ENCODE results near the gene SIDT1. TPM values are rescaled to one million over a fixed set of nuclear protein-coding genes. Genes with fewer than 3 reads are reported as not detected.
"Not testable (repeated sequence)": the region's sequence is repeated elsewhere in the genome, so short reads cannot be mapped to it uniquely, and the experiment has no call there.

SIDT1 gene
- total and polyA plus RNA-seq, 5 donors from 2014 or later = 13.6 to 59.9 (median 18.0) TPM

DNA sequence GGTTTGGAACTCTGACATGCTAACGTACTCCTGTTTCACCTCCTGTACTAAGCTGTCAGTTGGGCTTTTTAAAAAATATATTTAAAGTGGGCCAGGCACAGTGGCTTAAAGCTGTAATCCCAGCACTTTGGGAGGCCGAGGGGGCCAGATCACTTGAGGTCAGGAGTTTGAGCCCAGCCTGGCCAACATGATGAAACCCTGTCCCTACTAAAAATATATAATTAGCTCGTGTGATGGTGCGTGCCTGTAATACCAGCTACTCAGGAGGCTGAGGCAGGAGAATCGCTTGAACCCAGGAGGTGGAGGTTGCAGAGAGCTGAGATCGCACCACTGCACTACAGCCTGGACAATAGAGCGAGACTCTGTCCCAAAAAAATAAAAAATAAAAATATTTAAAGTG is 103.7 kb downstream of the SIDT1 start:
- not testable (repeated sequence) for H3K9me3 Mint-ChIP-seq; H3K9me3 ChIP-seq (ENCODE audit: control insufficient read depth in 2 of 2, low read length in 2 of 2); H3K27me3 ChIP-seq (ENCODE audit: control insufficient read depth, insufficient read depth, low read length); H3K27me3 Mint-ChIP-seq; H3K27ac Mint-ChIP-seq; ATAC-seq (ENCODE audit: low read depth in 2 of 2); H3K36me3 ChIP-seq (ENCODE audit: control insufficient read depth, insufficient read depth, low read length); H3K4me3 Mint-ChIP-seq; H3K36me3 Mint-ChIP-seq; H3K4me1 Mint-ChIP-seq; H3K27ac ChIP-seq (ENCODE audit: insufficient read depth, low read length, poor library complexity, severe bottlenecking); DNase-seq; H3K4me3 ChIP-seq (ENCODE audit: low read depth, low read length); H3K4me1 ChIP-seq (ENCODE audit: control insufficient read depth, insufficient read depth, low read length, poor library complexity, severe bottlenecking)

DNA sequence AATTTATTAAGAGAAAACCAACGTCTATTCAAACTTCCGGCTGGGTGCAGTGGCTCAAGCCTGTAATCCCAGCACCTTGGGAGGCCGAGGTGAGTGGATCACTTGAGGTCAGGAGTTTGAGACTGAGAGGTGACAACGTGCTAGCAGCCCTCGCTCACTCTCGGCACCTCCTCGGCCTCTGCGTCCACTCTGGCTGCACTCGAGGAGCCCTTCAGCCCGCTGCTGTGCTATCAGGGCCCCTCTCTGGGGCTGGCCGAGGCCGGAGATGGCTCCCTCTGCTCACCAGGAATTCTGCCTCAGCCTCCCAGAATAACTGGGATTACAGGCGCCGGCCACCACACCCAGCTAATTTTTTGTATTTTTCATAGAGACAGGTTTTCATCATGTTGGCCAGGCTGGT is 105.4 kb downstream of the SIDT1 start:
- H3K4me1 Mint-ChIP-seq = no peaks in the 10 kb centered on the region
- no peaks in the 10 kb centered on the region for H3K9me3 ChIP-seq (ENCODE audit: control insufficient read depth in 2 of 2, low read length in 2 of 2)
- no peak for DNase-seq
- ATAC-seq (ENCODE audit: low read depth in 2 of 2) = no peak
- no peaks in the 10 kb centered on the region for H3K27me3 ChIP-seq (ENCODE audit: control insufficient read depth, insufficient read depth, low read length)
- no peaks in the 10 kb centered on the region for H3K27me3 Mint-ChIP-seq
- H3K27ac Mint-ChIP-seq = no peak overlapping the region
- H3K9me3 Mint-ChIP-seq = peaks cover 0 to 3% (median 0%) of the 10 kb centered on the region in 7 donors
- H3K27ac ChIP-seq (ENCODE audit: insufficient read depth, low read length, poor library complexity, severe bottlenecking) = no peak overlapping the region
- H3K4me3 ChIP-seq (ENCODE audit: low read depth, low read length) = no peak overlapping the region
- H3K36me3 ChIP-seq (ENCODE audit: control insufficient read depth, insufficient read depth, low read length) = no peaks in the 10 kb centered on the region
- no peak overlapping the region for H3K4me3 Mint-ChIP-seq
- H3K4me1 ChIP-seq (ENCODE audit: control insufficient read depth, insufficient read depth, low read length, poor library complexity, severe bottlenecking) = no peaks in the 10 kb centered on the region
- H3K36me3 Mint-ChIP-seq = no peaks in the 10 kb centered on the region

DNA sequence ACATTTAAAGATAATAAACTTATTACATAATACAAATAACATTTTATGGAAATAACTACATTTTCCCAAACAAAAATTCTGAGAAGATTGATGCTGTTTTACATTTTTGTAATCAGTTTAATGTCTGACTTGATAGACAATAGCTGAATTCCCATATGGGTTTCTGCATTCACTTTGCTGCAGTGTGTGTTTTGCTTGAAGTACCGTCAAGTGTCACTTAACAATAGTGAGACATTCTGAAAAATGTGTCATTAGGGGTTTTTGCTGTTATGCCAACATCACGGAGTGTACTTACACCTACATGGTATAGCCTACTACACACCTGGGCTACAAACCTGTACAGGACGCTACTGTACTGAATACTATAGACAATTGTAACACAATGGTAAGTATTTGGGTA is 106.6 kb downstream of the SIDT1 start:
- DNase-seq (no peak), ATAC-seq (ENCODE audit: low read depth in 2 of 2) (no peak)
- Mint-ChIP-seq H3K36me3 (peaks cover 4% of the 10 kb centered on the region), H3K27me3 (no peaks in the 10 kb centered on the region), H3K27ac (no peak overlapping the region), H3K9me3 (peaks cover 0 to 5% (median 0%) of the 10 kb centered on the region in 7 donors), H3K4me1 (no peaks in the 10 kb centered on the region), H3K4me3 (no peak overlapping the region)
- H3K27ac ChIP-seq (ENCODE audit: insufficient read depth, low read length, poor library complexity, severe bottlenecking) = no peak overlapping the region
- no peak overlapping the region for H3K4me3 ChIP-seq (ENCODE audit: low read depth, low read length)
- H3K27me3 ChIP-seq (ENCODE audit: control insufficient read depth, insufficient read depth, low read length) = no peaks in the 10 kb centered on the region
- peaks cover 0 to 3% of the 10 kb centered on the region in 2 experiments for H3K9me3 ChIP-seq (ENCODE audit: control insufficient read depth in 2 of 2, low read length in 2 of 2)
- H3K36me3 ChIP-seq (ENCODE audit: control insufficient read depth, insufficient read depth, low read length) = no peaks in the 10 kb centered on the region
- no peaks in the 10 kb centered on the region for H3K4me1 ChIP-seq (ENCODE audit: control insufficient read depth, insufficient read depth, low read length, poor library complexity, severe bottlenecking)

DNA sequence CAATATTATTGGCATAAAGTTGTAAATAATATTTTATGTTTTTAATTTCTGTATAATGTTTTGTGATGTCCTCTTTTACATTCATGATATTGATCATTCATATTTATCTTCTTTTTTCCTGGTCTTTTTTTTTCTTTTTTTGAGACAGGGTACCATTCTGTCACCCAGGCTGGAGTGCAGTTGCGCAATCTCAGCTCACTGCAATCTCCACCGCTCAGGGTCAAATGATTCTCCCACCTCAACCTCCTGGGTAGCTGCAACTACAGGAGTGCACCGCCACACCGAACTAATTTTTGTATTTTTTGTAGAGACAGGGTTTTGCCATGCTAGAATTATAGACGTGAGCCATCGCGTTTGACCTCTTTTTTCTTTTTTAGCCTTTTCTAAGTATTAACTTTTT is 111.2 kb downstream of the SIDT1 start:
- no peaks in the 10 kb centered on the region for H3K27me3 Mint-ChIP-seq
- H3K4me3 Mint-ChIP-seq = no peak overlapping the region
- no peaks in the 10 kb centered on the region for H3K36me3 ChIP-seq (ENCODE audit: control insufficient read depth, insufficient read depth, low read length)
- no peaks in the 10 kb centered on the region for H3K4me1 Mint-ChIP-seq
- no peaks in the 10 kb centered on the region for H3K27me3 ChIP-seq (ENCODE audit: control insufficient read depth, insufficient read depth, low read length)
- H3K36me3 Mint-ChIP-seq = peaks cover 19% of the 10 kb centered on the region
- peaks cover 20 to 22% of the 10 kb centered on the region in 2 experiments for H3K9me3 ChIP-seq (ENCODE audit: control insufficient read depth in 2 of 2, low read length in 2 of 2)
- DNase-seq (no peak), ATAC-seq (ENCODE audit: low read depth in 2 of 2) (no peak)
- H3K27ac Mint-ChIP-seq = no peak overlapping the region
- no peak overlapping the region for H3K4me3 ChIP-seq (ENCODE audit: low read depth, low read length)
- H3K9me3 Mint-ChIP-seq = peaks cover 0 to 22% (median 5%) of the 10 kb centered on the region in 7 donors
- no peaks in the 10 kb centered on the region for H3K4me1 ChIP-seq (ENCODE audit: control insufficient read depth, insufficient read depth, low read length, poor library complexity, severe bottlenecking)
- H3K27ac ChIP-seq (ENCODE audit: insufficient read depth, low read length, poor library complexity, severe bottlenecking) = no peak overlapping the region

DNA sequence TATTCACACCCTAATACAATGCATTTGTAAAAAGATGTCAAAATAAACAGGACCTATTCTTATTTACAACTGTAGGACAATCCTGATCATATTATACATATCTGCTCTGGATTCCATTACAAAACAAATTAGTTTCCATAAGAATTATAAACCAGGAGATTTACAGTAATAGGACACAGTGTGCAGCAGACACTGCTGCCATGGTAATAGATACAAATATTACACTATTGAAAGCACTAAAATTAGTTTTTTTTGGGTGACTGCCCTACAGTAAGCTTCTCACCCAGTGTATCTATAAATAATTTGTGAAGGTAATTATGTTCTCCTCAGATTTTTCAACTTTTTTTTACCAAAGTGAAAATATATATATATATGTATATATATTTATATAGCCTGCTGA is 116.2 kb downstream of the SIDT1 start:
- ATAC-seq (ENCODE audit: low read depth in 2 of 2) (no peak), DNase-seq (no peak)
- no peaks in the 10 kb centered on the region for H3K27me3 Mint-ChIP-seq
- Histone ChIP-seq H3K27ac (ENCODE audit: insufficient read depth, low read length, poor library complexity, severe bottlenecking) (no peak overlapping the region), H3K9me3 (ENCODE audit: control insufficient read depth in 2 of 2, low read length in 2 of 2) (peaks cover 20 to 22% of the 10 kb centered on the region in 2 experiments), H3K4me1 (ENCODE audit: control insufficient read depth, insufficient read depth, low read length, poor library complexity, severe bottlenecking) (no peaks in the 10 kb centered on the region), H3K4me3 (ENCODE audit: low read depth, low read length) (no peak overlapping the region), H3K27me3 (ENCODE audit: control insufficient read depth, insufficient read depth, low read length) (no peaks in the 10 kb centered on the region), H3K36me3 (ENCODE audit: control insufficient read depth, insufficient read depth, low read length) (peaks cover 2% of the 10 kb centered on the region)
- H3K4me3 Mint-ChIP-seq = no peak overlapping the region
- H3K36me3 Mint-ChIP-seq = peaks cover 32% of the 10 kb centered on the region
- H3K4me1 Mint-ChIP-seq = peaks cover 0 to 1% (median 0%) of the 10 kb centered on the region in 4 donors
- H3K9me3 Mint-ChIP-seq = peaks cover 0 to 22% (median 5%) of the 10 kb centered on the region in 7 donors
- H3K27ac Mint-ChIP-seq = no peak overlapping the region

DNA sequence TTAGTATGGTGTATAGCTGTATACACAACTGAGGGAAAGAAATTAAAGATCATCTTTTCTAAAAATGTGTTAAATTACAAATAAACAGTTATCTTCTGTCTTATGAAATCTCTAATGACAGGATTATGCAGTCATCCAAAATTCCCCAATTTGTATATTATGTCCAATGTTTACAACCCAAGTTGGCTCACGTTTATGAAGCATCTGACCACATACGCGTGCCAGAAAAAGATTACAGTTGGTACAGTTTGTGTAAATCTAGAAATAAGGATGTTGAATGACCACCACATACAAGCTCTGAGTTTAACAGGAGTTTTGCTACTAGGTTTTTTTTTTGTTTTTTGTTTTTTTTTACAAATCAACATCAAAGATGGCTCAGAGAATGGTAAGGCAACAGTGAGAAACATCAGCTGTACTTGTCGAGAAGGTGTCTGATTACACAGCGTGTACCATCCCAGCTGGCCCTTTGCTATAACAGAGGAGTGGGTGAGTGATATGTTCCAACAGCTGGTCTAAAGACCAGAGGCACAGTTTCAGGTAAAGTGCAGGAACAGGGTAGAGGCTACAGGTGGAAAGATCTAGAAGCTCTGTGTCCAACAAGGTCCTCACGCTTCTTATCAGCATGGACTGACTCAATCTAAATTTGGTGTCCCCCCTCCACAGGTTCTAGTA is 117.0 kb downstream of the SIDT1 start:
- Mint-ChIP-seq H3K9me3 (peaks cover 0 to 17% (median 5%) of the 10 kb centered on the region in 7 donors), H3K4me1 (peaks cover 0 to 1% (median 0%) of the 10 kb centered on the region in 4 donors), H3K27me3 (no peaks in the 10 kb centered on the region), H3K27ac (no peak overlapping the region), H3K4me3 (no peak overlapping the region), H3K36me3 (peaks cover 25% of the 10 kb centered on the region)
- Histone ChIP-seq H3K36me3 (ENCODE audit: control insufficient read depth, insufficient read depth, low read length) (peaks cover 2% of the 10 kb centered on the region), H3K27ac (ENCODE audit: insufficient read depth, low read length, poor library complexity, severe bottlenecking) (no peak overlapping the region), H3K4me1 (ENCODE audit: control insufficient read depth, insufficient read depth, low read length, poor library complexity, severe bottlenecking) (no peaks in the 10 kb centered on the region), H3K27me3 (ENCODE audit: control insufficient read depth, insufficient read depth, low read length) (no peaks in the 10 kb centered on the region), H3K9me3 (ENCODE audit: control insufficient read depth in 2 of 2, low read length in 2 of 2) (peaks cover 15 to 17% of the 10 kb centered on the region in 2 experiments), H3K4me3 (ENCODE audit: low read depth, low read length) (no peak overlapping the region)
- DNase-seq = no peak
- no peak for ATAC-seq (ENCODE audit: low read depth in 2 of 2)

DNA sequence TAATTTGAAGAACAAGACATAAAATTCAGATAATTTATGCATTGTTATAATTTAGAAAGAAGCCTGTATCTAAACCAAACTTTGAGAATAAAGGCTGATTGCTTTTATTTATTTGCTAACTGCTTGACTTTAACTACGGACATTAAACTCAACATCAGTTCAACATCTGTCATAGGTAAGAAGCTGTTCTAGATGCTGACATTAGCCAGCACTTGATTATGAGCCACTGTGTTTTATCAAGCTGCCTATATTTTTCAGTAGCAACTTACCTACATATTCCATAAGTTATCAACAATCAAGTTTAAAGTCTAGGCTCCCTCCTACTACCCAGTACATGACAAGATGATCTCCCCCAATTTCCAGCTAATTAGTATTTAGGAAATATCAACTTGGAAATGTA is 122.0 kb downstream of the SIDT1 start:
- Mint-ChIP-seq H3K4me3 (no peak overlapping the region), H3K9me3 (peaks cover 0 to 3% (median 0%) of the 10 kb centered on the region in 7 donors), H3K27ac (no peak overlapping the region), H3K4me1 (peaks cover 0 to 4% (median 1%) of the 10 kb centered on the region in 4 donors), H3K36me3 (peaks cover 55% of the 10 kb centered on the region), H3K27me3 (no peaks in the 10 kb centered on the region)
- Histone ChIP-seq H3K27ac (ENCODE audit: insufficient read depth, low read length, poor library complexity, severe bottlenecking) (no peak overlapping the region), H3K27me3 (ENCODE audit: control insufficient read depth, insufficient read depth, low read length) (no peaks in the 10 kb centered on the region), H3K4me3 (ENCODE audit: low read depth, low read length) (no peak overlapping the region), H3K4me1 (ENCODE audit: control insufficient read depth, insufficient read depth, low read length, poor library complexity, severe bottlenecking) (no peaks in the 10 kb centered on the region), H3K9me3 (ENCODE audit: control insufficient read depth in 2 of 2, low read length in 2 of 2) (no peaks in the 10 kb centered on the region), H3K36me3 (ENCODE audit: control insufficient read depth, insufficient read depth, low read length) (peaks cover 17% of the 10 kb centered on the region)
- ATAC-seq (ENCODE audit: low read depth in 2 of 2) (no peak), DNase-seq (no peak)

DNA sequence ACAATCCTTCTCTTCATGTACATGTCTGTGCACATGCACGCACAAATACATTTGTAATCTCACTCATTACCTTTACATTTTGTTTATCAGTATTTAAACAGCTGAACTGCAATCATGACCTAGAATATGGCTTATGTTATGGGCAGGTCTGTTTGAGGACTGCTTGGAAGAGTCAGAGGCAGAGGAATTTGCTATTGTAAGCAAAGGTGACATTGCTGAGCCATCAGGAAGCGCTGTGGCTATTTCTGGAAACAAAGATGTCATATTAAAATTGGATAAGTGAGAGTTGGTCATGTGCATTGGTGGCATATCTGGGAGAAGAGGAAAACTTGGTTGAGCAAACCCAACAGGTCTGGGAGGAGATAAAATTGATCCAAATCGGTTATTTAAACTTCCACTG is 122.5 kb downstream of the SIDT1 start:
- peaks cover 20% of the 10 kb centered on the region for H3K36me3 ChIP-seq (ENCODE audit: control insufficient read depth, insufficient read depth, low read length)
- peak overlapping the region in 1 of 3 donors; percentile 15 for H3K27ac Mint-ChIP-seq
- no peaks in the 10 kb centered on the region for H3K9me3 ChIP-seq (ENCODE audit: control insufficient read depth in 2 of 2, low read length in 2 of 2)
- H3K4me1 ChIP-seq (ENCODE audit: control insufficient read depth, insufficient read depth, low read length, poor library complexity, severe bottlenecking) = no peaks in the 10 kb centered on the region
- H3K27me3 ChIP-seq (ENCODE audit: control insufficient read depth, insufficient read depth, low read length) = no peaks in the 10 kb centered on the region
- no peak overlapping the region for H3K4me3 ChIP-seq (ENCODE audit: low read depth, low read length)
- peaks cover 56% of the 10 kb centered on the region for H3K36me3 Mint-ChIP-seq
- H3K27me3 Mint-ChIP-seq = no peaks in the 10 kb centered on the region
- no peak overlapping the region for H3K27ac ChIP-seq (ENCODE audit: insufficient read depth, low read length, poor library complexity, severe bottlenecking)
- ATAC-seq (ENCODE audit: low read depth in 2 of 2) (no peak), DNase-seq (no peak)
- no peak overlapping the region for H3K4me3 Mint-ChIP-seq
- H3K9me3 Mint-ChIP-seq = peaks cover 0 to 3% (median 0%) of the 10 kb centered on the region in 7 donors
- H3K4me1 Mint-ChIP-seq = peaks cover 0 to 8% (median 1%) of the 10 kb centered on the region in 4 donors
